Testis (tissue), 2 donors: Measurements from ENCODE around the gene SPINT1.

Experiments used
- CTCF ChIP-seq, 3 experiments: fragments of 450-650 bp in 2 of 3; fragments of 200-600 bp in 1 of 3; sonication (generic) in 1 of 3; IDR thresholded peaks; one replicate each; pipeline ENCODE4 v1.5.1; 2016 to 2019; ENCODE audit warnings: antibody characterized with exemption in 3 of 3, mild to moderate bottlenecking in 2 of 3, moderate library complexity in 1 of 3
- POLR2A ChIP-seq: fragments of 450-650 bp; IDR thresholded peaks from one replicate; pipeline ENCODE4 v1.6.1; 2017; ENCODE audit warnings: antibody characterized with exemption, mild to moderate bottlenecking, moderate library complexity

GRCh38 chr15:40799523-40799922, 44.3 kb upstream of the SPINT1 start:
- TF ChIP-seq CTCF (IDR thresholded peaks at IDR 0.05) (no peak), POLR2A (no peak)
